HCT116 (cell line): ENCODE results near the gene SCAND1. TPM values are rescaled to one million over a fixed set of nuclear protein-coding genes. Genes with fewer than 3 reads are reported as not detected.

ENCODE experiments used
- ATAC-seq: fragments of 200-7000 bp; cut with Tn5 transposase; 2 replicates; pipeline ENCODE4 v1.9.1; 2020; ENCODE audit warnings: mild to moderate bottlenecking, moderate library complexity
- BruUV-seq: library from RNA; stranded (reverse); fragments of 400-500 nt; replicated peaks from 2 replicates; lab custom pipeline; 2021; lab: Mats Ljungman, UMichigan
- CTCF ChIA-PET: fragments of 300-600 bp; sonication (Branson Sonifier 250); formaldehyde crosslinking; loops from one replicate; lab custom pipeline; 2021; ENCODE audit warnings: antibody characterized with exemption; lab: Charles Lee
- POLR2A ChIA-PET: fragments of 300-600, 350-600 bp; sonication (Branson Sonifier 250); formaldehyde crosslinking; loops from one replicate; lab custom pipeline; 2021; ENCODE audit warnings: antibody characterized with exemption; lab: Charles Lee
- RAD21 ChIA-PET, 2 experiments: fragments of 300-600 bp; sonication (Branson Sonifier 250); formaldehyde crosslinking; loops; one replicate each; lab custom pipeline; 2023; ENCODE audit warnings: low total read pairs in 2 of 2; ENCODE audit not compliant: uncharacterized antibody in 2 of 2, unreplicated experiment in 2 of 2, low non-redundant PET in 1 of 2; lab: Charles Lee
- DNase-seq: peaks from one replicate; pipeline ENCODE4 v3.0.0-alpha.2; 2010; ENCODE audit warnings: low read depth, low spot score
- H2AFZ ChIP-seq: fragments of 200-600 bp; shearing (Covaris generic), sonication (generic); 2 replicates; pipeline ENCODE4 v1.6.1; 2017; ENCODE audit warnings: low read depth, mixed run types, mixed read lengths, antibody characterized with exemption, low read length; ENCODE audit not compliant: poor library complexity, severe bottlenecking
- H3K27ac ChIP-seq: 2 replicates; pipeline ENCODE4 v1.5.1; 2012; ENCODE audit warnings: low read depth, low read length
- H3K27me3 ChIP-seq: fragments of 200-600 bp; sonication (generic); 2 replicates; pipeline ENCODE4 v1.6.1; 2016; ENCODE audit warnings: mixed run types, low read length, mixed read lengths; ENCODE audit not compliant: insufficient read depth
- H3K36me3 ChIP-seq, 2 experiments: fragments of 200-500 bp in 1 of 2; fragments of 200-600 bp in 1 of 2; sonication (Bioruptor generic) in 1 of 2; sonication (generic) in 1 of 2; 2 replicates each; pipeline versions ENCODE4 v1.5.1 to v1.6.1; 2014 to 2016; ENCODE audit warnings: low read length in 2 of 2, inconsistent platforms in 1 of 2, mixed read lengths in 1 of 2, mixed run types in 1 of 2; ENCODE audit not compliant: insufficient read depth in 2 of 2, control insufficient read depth in 1 of 2
- H3K4me1 ChIP-seq, 2 experiments: fragments of 200-600 bp in 1 of 2; sonication (generic) in 1 of 2; 2 replicates each; pipeline versions ENCODE4 v1.5.1 to v1.6.1; 2012 to 2017; ENCODE audit warnings: low read length in 2 of 2, inconsistent platforms in 1 of 2, mild to moderate bottlenecking in 1 of 2, mixed read lengths in 1 of 2, mixed run types in 1 of 2, moderate library complexity in 1 of 2; ENCODE audit not compliant: insufficient read depth in 2 of 2, control insufficient read depth in 1 of 2
- H3K4me2 ChIP-seq: fragments of 200-600 bp; sonication (generic); 2 replicates; pipeline ENCODE4 v1.6.1; 2017; ENCODE audit warnings: mixed run types, low read length, mixed read lengths
- H3K4me3 ChIP-seq, 2 experiments: fragments of 200-600 bp in 1 of 2; sonication (generic) in 1 of 2; replicated peaks in 1 of 2; 2 replicates each; pipeline ENCODE4 v1.5.1; 2011 to 2016; ENCODE audit warnings: low read length in 2 of 2, control low read depth in 1 of 2, low read depth in 1 of 2, mild to moderate bottlenecking in 1 of 2, mixed read lengths in 1 of 2, mixed run types in 1 of 2
- H3K79me2 ChIP-seq: fragments of 200-600 bp; sonication (generic); 2 replicates; pipeline ENCODE4 v1.6.1; 2017; ENCODE audit warnings: mild to moderate bottlenecking, mixed run types, low read length, moderate library complexity, mixed read lengths; ENCODE audit not compliant: insufficient read depth
- H3K9ac ChIP-seq: fragments of 200-600 bp; sonication (generic); 2 replicates; pipeline ENCODE4 v1.6.1; 2016; ENCODE audit warnings: low read length, mixed read lengths
- H3K9me2 ChIP-seq: fragments of 200-600 bp; sonication (generic), shearing (Covaris generic); 2 replicates; pipeline ENCODE4 v1.6.1; 2017; ENCODE audit warnings: mixed run types, mild to moderate bottlenecking, moderate library complexity; ENCODE audit not compliant: insufficient read depth
- H3K9me3 ChIP-seq, 2 experiments: fragments of 200-500 bp in 1 of 2; fragments of 200-600 bp in 1 of 2; sonication (Bioruptor generic) in 1 of 2; sonication (generic) in 1 of 2; 2 replicates each; pipeline ENCODE4 v1.6.1; 2014 to 2017; ENCODE audit warnings: low read length in 2 of 2, mixed read lengths in 2 of 2, inconsistent platforms in 1 of 2, low read depth in 1 of 2, mild to moderate bottlenecking in 1 of 2, mixed run types in 1 of 2, moderate library complexity in 1 of 2; ENCODE audit not compliant: control insufficient read depth in 1 of 2, insufficient read depth in 1 of 2
- H4K20me1 ChIP-seq: fragments of 200-600 bp; sonication (generic), shearing (Covaris generic); 2 replicates; pipeline ENCODE4 v1.6.1; 2017; ENCODE audit warnings: mixed run types, mild to moderate bottlenecking, moderate library complexity; ENCODE audit not compliant: insufficient read depth
- ATF3 ChIP-seq: IDR thresholded peaks from 2 replicates; pipeline ENCODE4 v1.6.1; 2012
- CBX3 ChIP-seq: IDR thresholded peaks from 2 replicates; pipeline ENCODE4 v1.6.1; 2012; ENCODE audit warnings: low read depth
- CEBPB ChIP-seq: IDR thresholded peaks from 2 replicates; pipeline ENCODE4 v1.6.1; 2012; ENCODE audit warnings: low read depth
- CTCF ChIP-seq, 3 experiments: fragments of 200-600 bp in 1 of 3; sonication (generic) in 1 of 3; IDR thresholded peaks in 2 of 3; conservative IDR thresholded peaks in 1 of 3; 2 replicates each; pipeline ENCODE4 v1.5.1; 2012 to 2017; ENCODE audit warnings: low read depth in 2 of 3, low read length in 2 of 3, antibody characterized with exemption in 1 of 3, borderline replicate concordance in 1 of 3, control low read depth in 1 of 3, mild to moderate bottlenecking in 1 of 3, mixed read lengths in 1 of 3, mixed run types in 1 of 3, moderate library complexity in 1 of 3; ENCODE audit not compliant: insufficient read depth in 1 of 3
- ELF1 ChIP-seq: IDR thresholded peaks from 2 replicates; pipeline ENCODE4 v1.6.1; 2012; ENCODE audit warnings: low read depth, borderline replicate concordance
- EZH2 ChIP-seq: fragments of 200-600 bp; sonication (generic); IDR thresholded peaks from 2 replicates; pipeline ENCODE4 v1.6.1; 2017; ENCODE audit warnings: antibody characterized with exemption, mixed run types
- FOSL1 ChIP-seq: IDR thresholded peaks from 2 replicates; pipeline ENCODE4 v1.6.1; 2012; ENCODE audit warnings: low read depth
- MAX ChIP-seq: IDR thresholded peaks from 2 replicates; pipeline ENCODE4 v1.6.1; 2012
- POLR2A ChIP-seq: IDR thresholded peaks from 2 replicates; pipeline ENCODE4 v1.7.0; 2011; ENCODE audit warnings: borderline replicate concordance; ENCODE audit not compliant: insufficient read depth, insufficient read length; ENCODE audit errors: extremely low read depth
- POLR2AphosphoS5 ChIP-seq: IDR thresholded peaks from 2 replicates; pipeline ENCODE4 v1.6.1; 2011; ENCODE audit warnings: mild to moderate bottlenecking, low read depth, low read length, moderate library complexity
- REST ChIP-seq: IDR thresholded peaks from 2 replicates; pipeline ENCODE4 v1.6.1; 2012; ENCODE audit warnings: low read depth
- SP1 ChIP-seq: IDR thresholded peaks from 2 replicates; pipeline ENCODE4 v1.6.1; 2012; ENCODE audit warnings: low read depth
- SRF ChIP-seq: IDR thresholded peaks from 2 replicates; pipeline ENCODE4 v1.6.1; 2012; ENCODE audit warnings: low read depth
- TCF7L2 ChIP-seq: IDR thresholded peaks from 2 replicates; pipeline ENCODE4 v1.7.0; 2011; ENCODE audit warnings: borderline replicate concordance, inconsistent platforms; ENCODE audit not compliant: insufficient read depth, insufficient read length; ENCODE audit errors: extremely low read depth
- YY1 ChIP-seq: IDR thresholded peaks from 2 replicates; pipeline ENCODE4 v1.6.1; 2011; ENCODE audit warnings: low read length, low read depth, moderate library complexity, mild to moderate bottlenecking; ENCODE audit not compliant: insufficient replicate concordance; ENCODE audit errors: extremely low read depth
- ZFX ChIP-seq: fragments of 450-650 bp; IDR thresholded peaks from 2 replicates; pipeline ENCODE4 v1.6.1; 2017
- ZNF274 ChIP-seq: fragments of 200-500 bp; sonication (Bioruptor generic); IDR thresholded peaks from 2 replicates; pipeline ENCODE4 v1.6.1; 2014; ENCODE audit warnings: mild to moderate bottlenecking, low read depth, low read length, inconsistent platforms
- intact Hi-C: fragments of 100-400 bp; cut with micrococcal nuclease; formaldehyde crosslinking; loops from 2 replicates; pipeline ENCODE4 v1.10.0; 2022
- total RNA-seq: library from RNA; stranded (reverse); gene quantifications from one replicate; pipeline ENCODE4 v1.2.1, GENCODE V29; 2021; ENCODE audit not compliant: unreplicated experiment

The SCAND1 gene
- total RNA-seq, 1 experiment from 2014 or later: 46.2 TPM

- RAD21 ChIA-PET: no interaction called here
- POLR2A ChIA-PET: interaction anchor here (1.2 kb wide), 1 partner anchor 25 kb away, joined by 3 read pairs; the partner anchor contains the start of gene SCAND1
- Histone ChIP-seq H3K4me3 (no peak overlapping the region), H3K79me2 (no peaks in the 10 kb centered on the region), H3K9me2 (no peaks in the 10 kb centered on the region), H3K36me3 (no peaks in the 10 kb centered on the region), H3K27ac (no peak overlapping the region), H3K9me3 (no peaks in the 10 kb centered on the region), H4K20me1 (no peaks in the 10 kb centered on the region), H3K4me1 (peaks cover 0 to 5% of the 10 kb centered on the region in 2 experiments; a peak in 2 of 4 replicates), H3K9ac (no peak overlapping the region), H3K27me3 (no peaks in the 10 kb centered on the region), H3K4me2 (no peak overlapping the region), H2AFZ (no peak overlapping the region)
- DNase-seq (no peak), ATAC-seq (no peak)
- intact Hi-C loops: no loop called here
- CTCF ChIA-PET: interaction anchor here (1.4 to 3.6 kb wide), 3 partner anchors 11 to 25 kb away, joined by 4 to 15 read pairs (median 4); partner anchors contain the start of gene SCAND1
- no peak for TF ChIP-seq POLR2AphosphoS5
- no peak for TF ChIP-seq POLR2A
- no peak for TF ChIP-seq TCF7L2
- TF ChIP-seq CBX3: no peak
- no peak for TF ChIP-seq ATF3
- no peak for TF ChIP-seq SP1
- TF ChIP-seq YY1: no peak
- no peak for TF ChIP-seq FOSL1
- TF ChIP-seq REST: no peak
- TF ChIP-seq ZNF274: no peak
- no peak for TF ChIP-seq CEBPB
- TF ChIP-seq ZFX: no peak
- TF ChIP-seq SRF: no peak
- no peak for TF ChIP-seq CTCF (IDR thresholded peaks at IDR 0.05 in 2 of 3, conservative IDR thresholded peaks at IDR 0.05 in 1 of 3; ENCODE audit: borderline replicate concordance in 1 of 3, insufficient read depth in 1 of 3, low read depth in 2 of 3, low read length in 2 of 3)
- no peak for TF ChIP-seq ELF1
- no peak for TF ChIP-seq MAX
- no peak for TF ChIP-seq EZH2
- BruUV-seq: no TSS peak
Observed at GRCh38 chr20:35979544-35979943, 25.2 kb upstream of the SCAND1 start.
